NCI-H2196 (cell line): ENCODE measurements around the gene TPRKB.
"Not testable (repeated sequence)": the region's sequence is repeated elsewhere in the genome, so short reads cannot be mapped to it uniquely, and the experiment has no call there.

Experiments used
- DNase-seq: peaks from one replicate; lab custom pipeline; 2025; ENCODE audit not compliant: unreplicated experiment; lab: John Stamatoyannopoulos, UW

Gene TPRKB

DNA sequence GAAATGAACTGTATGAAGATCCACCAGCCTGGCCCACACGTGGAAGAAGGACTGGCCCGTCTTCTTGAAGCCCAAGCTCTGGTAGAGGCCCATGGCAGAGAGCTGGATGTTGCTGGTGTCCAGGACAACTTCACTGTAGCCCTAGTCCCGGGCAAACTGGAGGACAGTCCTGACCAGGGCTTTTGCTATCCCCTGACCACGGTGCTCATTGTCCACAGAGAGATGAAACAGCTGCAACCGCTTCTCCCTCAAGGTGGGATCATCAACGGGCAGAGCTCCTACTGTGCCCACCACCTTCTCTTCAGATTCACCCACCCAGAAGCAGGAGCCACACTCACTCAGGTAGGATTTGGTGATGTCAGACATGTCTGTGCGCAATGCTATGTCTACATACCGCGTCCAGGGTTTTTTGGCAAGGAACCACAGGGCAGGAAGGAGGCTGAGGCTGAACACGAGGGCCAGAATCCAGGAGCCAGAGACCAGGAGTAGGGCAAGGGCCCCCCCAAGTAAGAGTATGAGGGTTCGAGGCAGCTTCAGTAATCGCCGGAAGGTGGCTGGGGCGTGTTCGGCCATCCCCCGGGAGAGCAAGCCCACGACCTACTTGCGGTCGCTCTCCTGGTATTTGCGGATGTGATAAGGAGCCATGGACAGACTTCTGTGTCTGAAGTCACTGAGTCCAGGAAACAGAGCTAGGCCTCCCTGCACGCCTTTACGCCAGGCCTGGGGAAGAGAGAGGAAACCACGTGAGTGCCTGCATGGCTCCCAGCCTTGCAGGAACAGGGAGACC lies 36.3 kb downstream of the TPRKB start:
- no peak for DNase-seq

DNA sequence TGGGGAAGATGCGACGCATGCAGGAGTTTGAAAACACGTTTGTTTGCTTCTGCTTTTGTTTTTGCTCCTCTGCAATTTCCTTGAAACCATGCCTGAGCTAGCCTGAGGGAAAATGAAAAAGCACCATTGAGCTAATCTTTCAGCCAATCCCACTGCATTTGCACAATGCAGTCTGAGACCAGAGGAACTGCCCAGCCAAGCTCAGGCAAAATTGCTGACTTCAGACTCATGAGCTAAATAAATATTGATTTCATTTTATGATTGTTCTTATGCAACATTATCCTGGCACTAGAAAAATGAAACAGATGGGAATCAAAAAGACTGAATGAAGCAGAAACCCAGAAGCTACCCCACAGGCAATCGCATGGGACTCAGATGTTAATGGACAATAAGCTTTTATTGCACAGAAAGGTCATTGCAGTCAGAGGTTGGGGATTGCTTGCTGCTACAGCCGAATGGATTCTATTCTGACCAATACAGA lies 37.0 kb downstream of the TPRKB start:
- peak; percentile 15 for DNase-seq

DNA sequence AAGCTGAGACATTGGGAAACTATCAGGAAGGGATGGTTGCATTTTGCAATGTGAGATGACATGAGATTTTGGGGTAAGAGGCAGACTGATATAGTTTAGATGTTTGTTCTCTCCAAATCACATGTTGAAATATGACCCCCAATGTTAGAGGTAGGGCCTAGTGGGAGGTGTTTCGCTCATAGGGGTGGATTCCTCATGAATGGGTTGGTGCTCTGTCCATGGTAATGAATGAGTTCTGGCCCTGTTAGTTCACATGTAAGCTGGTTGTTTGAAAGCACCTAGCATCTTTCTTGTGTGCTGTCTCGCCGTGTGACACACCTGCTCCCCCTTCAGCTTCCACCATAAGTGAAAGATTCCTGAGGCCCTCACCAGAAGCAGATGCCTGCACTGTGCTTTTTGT lies 37.7 kb downstream of the TPRKB start:
- DNase-seq: no peak

DNA sequence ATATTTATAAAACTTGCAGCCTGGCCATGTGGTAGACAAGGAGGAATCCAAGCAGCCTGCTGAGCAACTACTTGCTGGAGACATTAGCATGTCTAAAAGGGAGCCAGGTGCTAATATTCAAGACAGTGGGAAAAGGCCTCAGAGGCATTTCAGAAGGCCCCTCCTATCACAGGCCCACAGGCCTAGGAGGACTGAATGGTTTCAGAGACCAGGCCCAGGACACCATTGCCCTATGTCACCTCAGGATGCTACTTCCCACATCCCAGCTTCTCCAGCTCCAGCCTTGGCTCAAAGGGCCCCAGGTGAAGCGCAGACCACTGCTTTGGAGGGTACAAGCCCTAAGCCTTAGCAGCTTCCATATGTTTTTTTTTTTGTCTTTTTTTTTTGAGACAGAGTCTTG lies 39.0 kb downstream of the TPRKB start:
- DNase-seq: no peak

DNA sequence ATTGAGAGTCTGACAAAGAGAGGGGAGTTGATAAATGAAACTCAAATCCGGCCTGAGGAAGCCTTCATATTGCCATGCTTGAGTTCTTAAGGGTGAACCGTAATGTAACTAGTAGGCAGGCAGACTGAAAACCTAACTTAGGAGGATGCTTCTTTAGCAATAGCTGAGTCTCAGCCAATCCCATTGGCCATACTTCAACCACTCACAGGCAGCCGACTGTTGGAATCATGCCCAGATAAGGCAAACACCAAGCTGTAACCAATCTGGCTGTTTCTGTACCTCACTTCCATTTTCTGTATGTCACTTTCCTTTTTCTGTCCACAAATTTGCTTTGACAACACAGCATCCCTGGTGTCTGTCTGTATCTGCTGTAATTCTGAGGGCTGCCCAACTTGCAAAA lies 39.5 kb downstream of the TPRKB start:
- no peak for DNase-seq

DNA sequence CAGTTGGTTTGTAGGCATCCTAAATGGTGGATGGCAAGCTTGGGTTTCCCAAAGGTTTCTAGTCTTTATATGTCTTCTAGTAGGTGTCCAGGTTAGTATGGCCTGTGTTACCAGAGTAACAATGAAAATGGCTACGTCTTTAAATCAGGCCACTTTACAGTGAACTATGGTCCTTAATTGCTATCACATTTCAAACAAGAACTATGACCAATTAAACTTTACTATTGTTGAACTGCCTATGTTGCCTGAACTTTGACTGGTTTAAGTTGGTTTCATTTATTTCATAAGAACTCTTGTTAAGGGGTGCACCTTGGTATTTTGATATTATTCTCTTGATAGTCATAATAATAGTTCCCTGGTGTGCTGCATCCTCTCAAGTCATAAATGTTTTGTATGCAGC lies 40.2 kb downstream of the TPRKB start:
- not testable (repeated sequence) for DNase-seq

DNA sequence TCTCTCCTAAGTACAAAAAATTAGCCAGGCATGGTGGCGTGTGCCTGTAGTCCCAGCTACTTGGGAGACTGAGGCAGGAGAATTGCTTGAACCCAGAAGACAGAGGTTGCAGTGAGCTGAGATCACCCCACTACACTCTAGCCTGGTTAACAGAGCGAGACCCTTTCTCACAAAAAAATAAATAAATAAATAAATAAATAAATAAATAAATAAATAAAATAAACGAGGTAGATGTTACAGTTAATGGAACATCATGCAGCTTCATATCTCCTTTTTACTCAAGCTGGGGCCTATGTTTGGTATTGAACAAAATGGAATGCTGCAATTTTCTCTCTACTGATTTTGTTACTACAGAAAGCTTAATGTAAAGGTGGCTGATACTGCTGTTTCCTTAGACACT lies 40.6 kb downstream of the TPRKB start:
- DNase-seq: not testable (repeated sequence)

DNA sequence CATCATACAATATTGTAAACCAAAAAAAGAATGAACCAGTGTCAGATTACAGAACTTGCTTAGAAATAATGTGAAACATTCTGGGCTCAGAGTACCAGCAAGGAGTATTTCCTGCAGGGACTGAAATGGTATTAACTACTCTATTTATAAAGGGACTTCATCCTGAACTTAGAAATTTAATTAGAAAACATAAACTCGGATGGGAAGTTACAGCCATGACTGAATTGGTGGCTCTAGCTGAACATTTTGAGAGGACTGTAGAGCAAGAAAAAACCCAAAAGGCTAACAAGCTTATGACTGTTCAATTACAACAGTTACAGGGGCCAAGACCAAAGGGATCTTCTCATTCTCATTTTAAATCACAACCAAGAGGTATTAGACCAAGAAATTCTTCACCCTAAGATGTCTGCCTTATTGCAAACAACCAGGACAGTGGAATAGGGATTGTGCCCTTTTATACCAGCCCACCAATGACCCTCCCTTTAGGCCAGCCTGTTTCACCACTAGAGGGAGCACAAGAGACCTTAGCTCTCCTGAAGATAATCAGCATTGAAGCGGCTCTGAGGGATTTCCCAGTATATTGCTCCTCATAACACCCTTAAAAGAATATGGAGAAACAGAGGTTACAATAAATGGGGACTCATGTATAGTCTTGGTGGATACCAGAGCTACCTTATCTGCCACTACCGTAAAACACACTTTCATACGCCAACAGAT lies 46.6 kb downstream of the TPRKB start:
- DNase-seq: peak; percentile 7

DNA sequence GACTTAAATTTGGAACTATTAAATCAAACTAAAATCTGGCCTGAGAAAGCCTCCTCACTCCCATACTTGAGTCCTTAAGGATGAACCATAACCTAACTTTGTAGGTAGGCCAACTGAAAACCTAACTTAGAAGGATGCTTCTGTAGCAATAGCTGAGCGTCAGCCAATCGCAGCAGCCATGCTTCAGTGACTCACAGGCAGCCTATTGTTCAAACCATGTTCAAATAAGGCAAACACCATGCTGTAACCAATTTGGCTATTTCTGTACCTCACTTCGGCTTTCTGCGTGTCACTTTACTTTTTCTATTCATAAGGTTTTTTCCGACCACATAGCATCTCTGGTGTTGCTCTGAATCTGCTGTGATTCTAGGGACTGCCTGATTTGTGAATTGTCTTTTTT lies 48.7 kb downstream of the TPRKB start:
- DNase-seq: not testable (repeated sequence)

DNA sequence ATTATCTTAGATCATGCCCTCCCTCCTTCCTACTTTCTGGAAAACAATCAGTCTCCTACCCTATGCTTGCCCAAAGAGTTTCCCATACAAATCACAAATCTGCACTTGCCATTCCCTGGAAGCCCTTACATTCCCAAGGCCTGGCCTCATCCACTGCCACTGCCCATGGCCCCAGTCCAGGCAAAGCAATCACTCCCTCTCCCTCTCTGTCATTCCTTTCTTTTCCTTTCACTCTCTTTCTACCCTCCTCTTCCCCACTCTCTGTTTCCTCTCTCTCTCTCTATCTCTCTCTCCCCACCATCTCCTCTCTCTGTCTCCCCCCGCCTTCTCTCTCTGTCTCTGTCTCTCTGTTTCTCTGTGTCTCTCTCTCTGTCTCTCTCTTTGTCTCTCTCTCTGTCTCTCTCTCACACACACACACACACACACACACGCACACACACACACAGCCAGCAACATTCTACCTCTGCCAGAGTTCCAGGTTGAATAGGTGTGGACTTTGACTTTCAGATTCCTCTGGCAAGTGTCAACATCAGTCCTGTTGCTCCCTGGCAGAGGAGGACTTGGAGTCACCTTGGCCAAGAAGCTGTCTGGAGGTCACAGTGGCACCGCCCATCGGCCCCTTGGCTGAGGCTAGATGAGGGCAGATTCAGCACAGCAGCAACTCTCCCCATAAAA lies 51.2 kb downstream of the TPRKB start:
- DNase-seq: no peak

DNA sequence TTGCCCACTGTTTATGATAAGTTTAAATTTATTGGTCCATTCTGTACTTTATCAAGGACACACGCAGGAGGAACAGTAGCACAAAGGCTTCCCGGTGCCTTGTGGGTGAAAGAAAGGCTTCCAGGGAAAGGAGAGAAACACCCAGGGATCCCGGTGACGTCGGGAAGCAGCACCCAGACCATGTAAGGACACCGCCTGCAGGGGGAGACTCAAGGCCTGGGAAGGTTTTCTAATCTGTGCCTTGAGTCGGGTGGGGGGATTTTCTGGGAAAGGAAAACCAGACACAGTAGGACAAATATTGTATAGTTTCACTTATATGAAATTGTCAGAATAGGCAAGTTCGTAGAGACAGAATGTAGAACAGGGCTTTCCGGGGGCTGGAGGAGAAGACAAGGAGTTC lies 52.2 kb downstream of the TPRKB start:
- not testable (repeated sequence) for DNase-seq

DNA sequence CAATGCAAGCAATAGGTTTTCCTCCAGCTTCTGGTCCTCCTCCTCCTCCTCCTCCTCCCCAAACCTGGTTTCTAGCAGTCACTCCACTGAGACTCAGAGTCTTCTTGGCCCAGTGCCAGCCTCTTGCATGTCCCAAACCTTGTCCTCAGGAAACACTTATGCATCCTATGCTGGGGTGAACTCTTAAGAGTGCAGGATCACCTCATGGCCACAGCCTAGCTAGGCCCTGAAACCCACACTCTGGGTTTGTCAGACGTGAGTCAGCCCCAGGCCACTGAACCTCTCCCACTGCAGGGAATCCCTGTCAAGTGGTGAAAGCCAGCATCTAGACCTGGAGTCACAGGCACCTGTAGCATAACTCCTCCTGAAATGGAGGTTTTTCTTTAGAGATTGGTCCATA lies 52.8 kb downstream of the TPRKB start:
- DNase-seq: not testable (repeated sequence)

DNA sequence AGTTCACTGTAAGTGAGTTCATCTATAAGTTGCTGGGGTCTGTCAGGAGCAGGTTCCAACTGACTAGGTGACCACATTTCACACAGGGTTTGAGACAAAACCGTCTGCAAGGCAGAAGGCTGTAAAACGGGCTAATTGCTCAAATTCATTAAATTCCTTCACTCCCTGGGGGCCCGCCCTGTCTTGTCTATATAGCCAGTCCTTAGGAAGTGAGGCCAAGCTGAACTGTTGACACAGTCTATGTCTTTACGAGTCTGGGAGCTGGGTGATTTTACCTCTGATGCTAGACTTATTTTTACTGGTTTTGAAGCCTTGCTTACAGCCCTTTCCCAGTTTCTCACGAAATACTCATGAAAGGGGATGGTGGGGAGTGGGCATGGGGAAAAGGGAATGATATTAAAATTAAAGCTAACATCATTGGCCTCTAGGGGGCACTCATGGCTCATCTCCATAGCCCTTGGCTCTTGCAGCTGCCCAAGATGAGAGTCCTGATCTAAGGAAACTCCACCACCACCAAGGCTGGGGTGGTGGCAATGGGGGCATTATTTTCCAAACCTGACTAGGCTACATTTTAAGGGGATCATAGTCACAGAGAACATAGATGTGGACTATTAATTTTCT lies 57.1 kb downstream of the TPRKB start:
- DNase-seq: peak; percentile 1
